Stimulated activated effector memory CD8-positive, alpha-beta T cell treated with anti-CD3 and anti-CD28 coated beads, Interleukin-12 subunit alpha, Interleukin-12 subunit beta, amount 100 ng/mL, for 72 hours (primary cell): ENCODE data around the gene AASS.

ENCODE experiments used
- ATAC-seq: fragments of 150-1000 bp; cut with Tn5 transposase; 2 replicates; pipeline ENCODE4 v1.10.0; 2021
- DNase-seq, 2 donors: peaks; one replicate each; pipeline ENCODE4 v3.0.0; 2021 to 2022; ENCODE audit warnings: low spot score in 2 of 2
- H3K27ac Mint-ChIP-seq: one replicate; pipeline ENCODE4 v1.8.0; 2022; ENCODE audit warnings: mild to moderate bottlenecking, mixed read lengths
- H3K36me3 Mint-ChIP-seq: one replicate; pipeline ENCODE4 v1.8.0; 2022; ENCODE audit warnings: mild to moderate bottlenecking, mixed read lengths
- H3K4me1 Mint-ChIP-seq: one replicate; pipeline ENCODE4 v1.8.0; 2022; ENCODE audit warnings: mixed read lengths
- H3K4me3 Mint-ChIP-seq: one replicate; pipeline ENCODE4 v1.8.0; 2022; ENCODE audit warnings: mild to moderate bottlenecking, mixed read lengths
- H3K9me3 Mint-ChIP-seq: one replicate; pipeline ENCODE4 v1.8.0; 2022; ENCODE audit warnings: mixed read lengths

The AASS gene

GRCh38 chr7:122072924-122073599 is 71.0 kb downstream of the AASS start:
- no peak overlapping the region for H3K4me3 Mint-ChIP-seq

DNA sequence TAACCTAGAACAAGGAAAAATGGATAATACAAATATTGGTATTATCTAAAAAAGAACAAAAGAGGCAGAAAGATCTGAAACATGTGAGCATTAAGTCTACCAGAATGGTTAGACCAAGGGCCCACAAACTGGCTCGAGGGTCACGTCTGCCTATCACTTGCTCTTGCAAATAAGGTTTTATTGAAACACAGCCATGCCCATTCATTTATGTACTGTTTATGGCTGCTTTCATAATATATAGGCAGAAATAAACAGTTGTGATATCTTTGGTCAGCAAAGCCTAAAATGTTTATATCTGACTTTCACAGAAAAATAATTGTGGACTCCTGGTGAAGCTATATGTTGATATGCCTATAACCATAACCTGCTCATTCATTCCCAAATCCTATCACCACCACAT is 71.8 kb downstream of the AASS start:
- H3K4me1 Mint-ChIP-seq = no peaks in the 10 kb centered on the region

More at GRCh38 chr7:122072924-122073599, 71.0 kb downstream of the AASS start:
- DNase-seq (no peak), ATAC-seq (no peak)
- H3K27ac Mint-ChIP-seq = no peak overlapping the region
- H3K9me3 Mint-ChIP-seq = peaks cover 8% of the 10 kb centered on the region
- no peaks in the 10 kb centered on the region for H3K4me1 Mint-ChIP-seq
- H3K36me3 Mint-ChIP-seq = no peaks in the 10 kb centered on the region

DNA sequence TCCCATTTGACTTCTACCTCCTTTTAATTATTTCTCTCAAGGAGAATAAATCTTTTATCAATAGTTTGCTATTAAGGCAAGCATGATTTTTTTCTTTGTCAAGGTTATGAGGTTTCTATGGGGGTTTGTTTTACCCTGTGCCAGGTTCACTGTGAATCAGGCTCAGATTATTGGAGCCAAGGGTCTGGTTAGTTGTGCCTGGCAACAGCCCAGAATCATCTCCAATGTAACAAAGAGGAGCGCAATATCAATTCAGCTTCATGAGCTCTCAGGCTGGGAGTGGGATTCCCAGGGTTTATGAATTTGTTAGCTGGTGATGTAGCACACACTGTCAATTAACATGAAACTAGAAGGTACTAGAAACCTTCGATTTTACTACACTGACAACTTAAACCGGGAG is 73.2 kb downstream of the AASS start:
- Mint-ChIP-seq H3K4me1 (no peaks in the 10 kb centered on the region), H3K9me3 (peaks cover 8% of the 10 kb centered on the region), H3K27ac (no peak overlapping the region), H3K36me3 (no peaks in the 10 kb centered on the region), H3K4me3 (no peak overlapping the region)
- no peak for ATAC-seq
- DNase-seq = no peak

More for the DNA sequence above, 71.8 kb downstream of the AASS start:
- no peaks in the 10 kb centered on the region for H3K36me3 Mint-ChIP-seq
- DNase-seq (no peak), ATAC-seq (no peak)
- no peak overlapping the region for H3K4me3 Mint-ChIP-seq
- no peak overlapping the region for H3K27ac Mint-ChIP-seq
- peaks cover 8% of the 10 kb centered on the region for H3K9me3 Mint-ChIP-seq

GRCh38 chr7:122070062-122070461 is 74.0 kb downstream of the AASS start:
- H3K36me3 Mint-ChIP-seq = no peaks in the 10 kb centered on the region
- H3K9me3 Mint-ChIP-seq = peaks cover 8% of the 10 kb centered on the region
- no peak for DNase-seq
- H3K27ac Mint-ChIP-seq = no peak overlapping the region
- ATAC-seq = no peak
- no peaks in the 10 kb centered on the region for H3K4me1 Mint-ChIP-seq
- H3K4me3 Mint-ChIP-seq = no peak overlapping the region

- no peak for DNase-seq
Measured at GRCh38 chr7:122068999-122069398, 75.0 kb downstream of the AASS start.

DNA sequence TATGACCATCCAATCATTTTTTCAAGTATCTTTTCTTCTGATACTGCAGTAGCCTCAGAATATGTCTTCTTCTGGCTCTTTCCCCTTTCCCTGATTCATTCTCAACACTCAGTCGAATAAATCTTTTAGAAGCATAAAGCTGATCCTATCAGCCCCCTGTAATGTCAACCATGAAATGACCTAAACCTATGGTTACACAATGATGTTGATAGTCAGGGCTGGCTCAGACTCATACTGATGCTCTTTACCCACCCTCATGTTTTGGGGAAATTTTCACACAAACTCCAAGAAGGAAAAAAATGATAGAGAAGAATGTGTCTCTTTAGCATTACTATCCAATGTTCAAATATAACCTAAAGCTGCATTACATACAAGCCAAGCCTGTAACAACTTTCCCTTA is 76.0 kb downstream of the AASS start:
- Mint-ChIP-seq H3K4me1 (no peaks in the 10 kb centered on the region), H3K36me3 (no peaks in the 10 kb centered on the region), H3K9me3 (peaks cover 8% of the 10 kb centered on the region), H3K27ac (no peak overlapping the region), H3K4me3 (no peak overlapping the region)
- no peak for DNase-seq
- ATAC-seq = no peak

More at GRCh38 chr7:122068999-122069398, 75.0 kb downstream of the AASS start:
- ATAC-seq = no peak
- Mint-ChIP-seq H3K4me3 (no peak overlapping the region), H3K36me3 (no peaks in the 10 kb centered on the region), H3K27ac (no peak overlapping the region), H3K4me1 (no peaks in the 10 kb centered on the region), H3K9me3 (peaks cover 8% of the 10 kb centered on the region)

DNA sequence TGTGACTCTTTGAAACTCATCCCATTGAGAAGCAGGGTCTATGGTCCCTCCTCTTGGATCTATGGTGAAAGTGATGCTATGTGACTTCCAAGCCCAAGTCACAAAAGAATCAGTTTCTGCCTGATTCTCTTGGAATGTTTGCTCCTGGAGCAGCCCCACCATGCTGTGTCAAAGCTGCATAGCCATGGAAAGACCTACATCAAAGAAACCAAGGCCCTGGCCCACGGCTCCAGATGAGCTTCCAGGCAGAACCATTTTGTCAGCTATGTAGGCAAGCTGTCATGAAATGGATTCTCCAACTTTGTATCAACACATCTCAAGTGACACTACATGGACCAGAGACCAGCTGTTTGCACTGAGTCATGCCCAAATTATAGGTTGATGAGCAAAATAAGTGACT is 77.0 kb downstream of the AASS start:
- Mint-ChIP-seq H3K4me3 (no peak overlapping the region), H3K4me1 (no peaks in the 10 kb centered on the region), H3K9me3 (peaks cover 5% of the 10 kb centered on the region), H3K27ac (no peak overlapping the region), H3K36me3 (no peaks in the 10 kb centered on the region)
- ATAC-seq (no peak), DNase-seq (no peak)

GRCh38 chr7:122064971-122065370 is 79.1 kb downstream of the AASS start:
- DNase-seq = no peak
- Mint-ChIP-seq H3K4me3 (no peak overlapping the region), H3K9me3 (peaks cover 5% of the 10 kb centered on the region), H3K36me3 (no peaks in the 10 kb centered on the region), H3K27ac (no peak overlapping the region), H3K4me1 (no peaks in the 10 kb centered on the region)
- ATAC-seq = no peak

GRCh38 chr7:122063146-122063545 is 80.9 kb downstream of the AASS start:
- H3K27ac Mint-ChIP-seq = no peak overlapping the region
- H3K4me1 Mint-ChIP-seq = no peaks in the 10 kb centered on the region
- ATAC-seq (no peak), DNase-seq (no peak)
- H3K9me3 Mint-ChIP-seq = no peaks in the 10 kb centered on the region
- H3K4me3 Mint-ChIP-seq = no peak overlapping the region
- H3K36me3 Mint-ChIP-seq = no peaks in the 10 kb centered on the region

GRCh38 chr7:122059542-122059941 is 84.5 kb downstream of the AASS start:
- DNase-seq = no peak
- no peak for ATAC-seq
- Mint-ChIP-seq H3K4me1 (no peaks in the 10 kb centered on the region), H3K36me3 (no peaks in the 10 kb centered on the region), H3K9me3 (no peaks in the 10 kb centered on the region), H3K4me3 (no peak overlapping the region), H3K27ac (no peak overlapping the region)

GRCh38 chr7:122056977-122057376 is 87.1 kb downstream of the AASS start:
- DNase-seq = no peak
- Mint-ChIP-seq H3K4me3 (no peak overlapping the region), H3K36me3 (no peaks in the 10 kb centered on the region), H3K4me1 (no peaks in the 10 kb centered on the region), H3K27ac (no peak overlapping the region), H3K9me3 (no peaks in the 10 kb centered on the region)
- ATAC-seq = no peak

- Mint-ChIP-seq H3K9me3 (no peaks in the 10 kb centered on the region), H3K36me3 (no peaks in the 10 kb centered on the region), H3K4me1 (no peaks in the 10 kb centered on the region), H3K27ac (no peak overlapping the region), H3K4me3 (no peak overlapping the region)
- ATAC-seq (no peak), DNase-seq (no peak)
Measured at GRCh38 chr7:122055073-122055472, 89.0 kb downstream of the AASS start.

DNA sequence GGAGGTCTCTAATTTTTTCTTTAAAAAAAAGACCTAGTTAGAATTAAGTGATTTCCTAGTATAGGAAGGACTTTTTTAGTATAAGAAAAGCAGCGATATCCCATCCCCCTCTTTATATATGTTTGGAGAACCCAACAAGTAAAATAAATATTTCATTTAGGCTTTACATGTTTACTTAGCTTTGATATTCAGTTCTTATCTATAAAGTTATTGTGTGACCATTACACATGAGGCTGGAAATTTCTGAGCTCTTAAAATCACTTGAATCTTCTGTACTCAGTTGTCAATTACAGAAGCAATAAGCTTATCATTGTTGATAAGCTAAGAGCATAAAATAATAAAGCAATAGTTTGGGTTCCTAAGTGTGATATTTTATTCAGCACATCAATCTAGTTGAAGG is 89.7 kb downstream of the AASS start:
- H3K4me3 Mint-ChIP-seq = no peak overlapping the region
- H3K9me3 Mint-ChIP-seq = no peaks in the 10 kb centered on the region
- ATAC-seq = no peak

DNA sequence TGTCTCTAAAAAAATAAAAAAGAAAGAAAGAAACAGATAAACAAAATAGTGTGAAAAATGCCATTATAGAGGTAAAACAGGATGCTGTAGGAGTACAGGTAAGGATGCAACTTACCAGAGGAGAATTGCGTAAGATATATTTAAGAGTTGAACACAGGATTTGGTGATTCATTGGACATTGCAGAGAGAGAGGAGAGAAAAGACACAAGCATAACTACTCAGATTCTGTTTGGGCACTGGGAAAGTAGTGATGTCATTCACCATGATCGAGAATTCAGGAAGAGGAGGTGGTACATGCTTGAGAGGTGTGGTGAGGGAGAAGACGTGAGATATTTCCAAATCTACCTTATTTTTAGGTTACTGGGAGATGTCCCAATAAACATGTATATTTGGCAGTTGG is 97.6 kb downstream of the AASS start:
- no peaks in the 10 kb centered on the region for H3K4me1 Mint-ChIP-seq
- H3K27ac Mint-ChIP-seq = no peak overlapping the region
- H3K9me3 Mint-ChIP-seq = peaks cover 4% of the 10 kb centered on the region
- DNase-seq (no peak), ATAC-seq (no peak)
- no peaks in the 10 kb centered on the region for H3K36me3 Mint-ChIP-seq
- no peak overlapping the region for H3K4me3 Mint-ChIP-seq

More for the DNA sequence above, 89.7 kb downstream of the AASS start:
- Mint-ChIP-seq H3K4me1 (no peaks in the 10 kb centered on the region), H3K36me3 (no peaks in the 10 kb centered on the region), H3K27ac (no peak overlapping the region)
- DNase-seq = no peak

GRCh38 chr7:122040147-122040546 is 103.9 kb downstream of the AASS start:
- Mint-ChIP-seq H3K4me3 (no peak overlapping the region), H3K36me3 (no peaks in the 10 kb centered on the region), H3K9me3 (no peaks in the 10 kb centered on the region), H3K27ac (no peak overlapping the region), H3K4me1 (no peaks in the 10 kb centered on the region)
- ATAC-seq (no peak), DNase-seq (no peak)

- Mint-ChIP-seq H3K4me1 (no peaks in the 10 kb centered on the region), H3K4me3 (no peak overlapping the region), H3K9me3 (peaks cover 4% of the 10 kb centered on the region), H3K36me3 (no peaks in the 10 kb centered on the region), H3K27ac (no peak overlapping the region)
- DNase-seq (no peak), ATAC-seq (no peak)
Measured at GRCh38 chr7:122038904-122039303, 105.1 kb downstream of the AASS start.

DNA sequence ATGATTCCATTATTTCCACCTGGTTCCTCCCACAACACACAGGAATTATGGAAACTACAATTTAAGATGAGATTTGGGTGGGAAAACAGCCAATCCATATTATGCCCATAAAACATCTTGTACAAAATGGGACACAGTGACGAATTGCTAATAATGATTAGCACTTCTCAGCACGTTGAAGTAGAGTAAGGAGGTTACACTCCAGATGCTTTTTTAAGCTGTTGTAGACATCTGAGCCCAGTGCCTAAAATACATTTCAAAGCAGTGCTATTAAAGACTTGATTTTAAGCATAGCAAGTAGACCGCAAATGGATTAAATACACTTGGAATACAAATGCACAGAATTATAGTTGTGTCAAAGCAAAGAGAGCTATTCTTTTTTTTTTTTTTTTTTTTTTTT is 105.9 kb downstream of the AASS start:
- ATAC-seq (no peak), DNase-seq (no peak)
- Mint-ChIP-seq H3K27ac (no peak overlapping the region), H3K9me3 (peaks cover 4% of the 10 kb centered on the region), H3K36me3 (no peaks in the 10 kb centered on the region), H3K4me3 (no peak overlapping the region), H3K4me1 (no peaks in the 10 kb centered on the region)
